Ishikawa (cell line): ENCODE measurements around the gene RAC2.
A peak's percentile ranks its signal among the peaks of the same experiment; 100 is the strongest.

Experiments
- CEBPB ChIP-seq: IDR thresholded peaks from 2 replicates; pipeline ENCODE4 v1.6.1; 2012
- CREB1 ChIP-seq: IDR thresholded peaks from 2 replicates; pipeline ENCODE4 v1.6.1; 2012; ENCODE audit warnings: low read depth
- EGR1 ChIP-seq: IDR thresholded peaks from 2 replicates; pipeline ENCODE4 v1.6.1; 2012
- EP300 ChIP-seq: IDR thresholded peaks from 2 replicates; pipeline ENCODE4 v1.6.1; 2012; ENCODE audit warnings: borderline replicate concordance
- FOXM1 ChIP-seq: IDR thresholded peaks from 2 replicates; pipeline ENCODE4 v1.6.1; 2012; ENCODE audit warnings: low read depth, borderline replicate concordance
- NFIC ChIP-seq: IDR thresholded peaks from 2 replicates; pipeline ENCODE4 v1.6.1; 2012
- RAD21 ChIP-seq: IDR thresholded peaks from 2 replicates; pipeline ENCODE4 v1.6.1; 2012; ENCODE audit warnings: low read depth
- TAF1 ChIP-seq: IDR thresholded peaks from 2 replicates; pipeline ENCODE4 v1.6.1; 2012; ENCODE audit warnings: low read depth, mild to moderate bottlenecking
- TCF12 ChIP-seq: IDR thresholded peaks from 2 replicates; pipeline ENCODE4 v1.6.1; 2012; ENCODE audit warnings: low read depth
- TEAD4 ChIP-seq: IDR thresholded peaks from 2 replicates; pipeline ENCODE4 v1.6.1; 2012
- YY1 ChIP-seq: IDR thresholded peaks from 2 replicates; pipeline ENCODE4 v1.6.1; 2012; ENCODE audit warnings: low read depth
- ZBTB7A ChIP-seq: IDR thresholded peaks from 2 replicates; pipeline ENCODE4 v1.6.1; 2012; ENCODE audit warnings: low read depth
- TF ChIP-seq, protein P1 (sequence below): IDR thresholded peaks from 2 replicates; pipeline ENCODE4 v1.6.1; 2012; ENCODE audit warnings: low read depth, mild to moderate bottlenecking
- TF ChIP-seq, protein P2 (sequence below): IDR thresholded peaks from 2 replicates; pipeline ENCODE4 v1.6.1; 2012
- TF ChIP-seq, protein P3 (sequence below): IDR thresholded peaks from 2 replicates; pipeline ENCODE4 v1.6.1; 2012

RAC2 gene

DNA sequence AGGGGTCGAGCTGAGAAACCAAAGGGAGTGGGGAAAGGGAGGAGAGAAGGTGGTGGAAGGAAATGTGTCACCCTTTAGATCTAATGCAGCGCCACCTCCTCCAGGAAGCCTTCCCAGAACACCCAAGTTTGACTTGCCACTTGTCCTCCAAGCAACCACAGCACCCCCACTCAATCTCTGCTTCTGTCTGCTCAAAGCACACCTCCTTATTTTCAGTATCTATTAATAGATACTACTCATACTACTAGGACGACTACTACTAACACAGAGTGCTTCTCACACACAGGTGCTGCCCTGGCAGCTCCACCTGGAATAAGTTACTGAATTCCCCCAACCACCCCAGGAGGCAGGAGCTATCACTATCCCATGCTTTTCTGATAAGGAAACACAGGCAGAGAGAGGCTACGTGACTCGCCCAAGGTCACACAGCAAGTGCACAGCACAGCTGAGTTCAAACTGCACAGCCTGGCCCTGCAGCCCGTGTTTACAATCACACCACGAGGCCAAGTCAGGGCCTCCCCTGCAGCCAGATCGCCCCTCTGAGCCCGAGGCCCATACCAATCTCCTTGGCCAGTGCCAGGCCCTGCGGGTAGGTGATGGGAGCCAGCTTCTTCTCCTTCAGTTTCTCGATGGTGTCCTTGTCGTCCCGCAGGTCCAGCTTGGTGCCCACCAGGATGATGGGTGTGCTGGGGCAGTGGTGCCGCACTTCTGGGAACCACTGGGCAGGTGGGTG, 13.2 kb downstream of the RAC2 start:
- TF ChIP-seq NFIC (no peak), ZBTB7A (no peak), YY1 (no peak), TAF1 (no peak), EGR1 (no peak), EP300 (no peak), TEAD4 (no peak), TCF12 (no peak), FOXM1 (no peak), CREB1 (no peak)
- TF ChIP-seq, protein P1, sequence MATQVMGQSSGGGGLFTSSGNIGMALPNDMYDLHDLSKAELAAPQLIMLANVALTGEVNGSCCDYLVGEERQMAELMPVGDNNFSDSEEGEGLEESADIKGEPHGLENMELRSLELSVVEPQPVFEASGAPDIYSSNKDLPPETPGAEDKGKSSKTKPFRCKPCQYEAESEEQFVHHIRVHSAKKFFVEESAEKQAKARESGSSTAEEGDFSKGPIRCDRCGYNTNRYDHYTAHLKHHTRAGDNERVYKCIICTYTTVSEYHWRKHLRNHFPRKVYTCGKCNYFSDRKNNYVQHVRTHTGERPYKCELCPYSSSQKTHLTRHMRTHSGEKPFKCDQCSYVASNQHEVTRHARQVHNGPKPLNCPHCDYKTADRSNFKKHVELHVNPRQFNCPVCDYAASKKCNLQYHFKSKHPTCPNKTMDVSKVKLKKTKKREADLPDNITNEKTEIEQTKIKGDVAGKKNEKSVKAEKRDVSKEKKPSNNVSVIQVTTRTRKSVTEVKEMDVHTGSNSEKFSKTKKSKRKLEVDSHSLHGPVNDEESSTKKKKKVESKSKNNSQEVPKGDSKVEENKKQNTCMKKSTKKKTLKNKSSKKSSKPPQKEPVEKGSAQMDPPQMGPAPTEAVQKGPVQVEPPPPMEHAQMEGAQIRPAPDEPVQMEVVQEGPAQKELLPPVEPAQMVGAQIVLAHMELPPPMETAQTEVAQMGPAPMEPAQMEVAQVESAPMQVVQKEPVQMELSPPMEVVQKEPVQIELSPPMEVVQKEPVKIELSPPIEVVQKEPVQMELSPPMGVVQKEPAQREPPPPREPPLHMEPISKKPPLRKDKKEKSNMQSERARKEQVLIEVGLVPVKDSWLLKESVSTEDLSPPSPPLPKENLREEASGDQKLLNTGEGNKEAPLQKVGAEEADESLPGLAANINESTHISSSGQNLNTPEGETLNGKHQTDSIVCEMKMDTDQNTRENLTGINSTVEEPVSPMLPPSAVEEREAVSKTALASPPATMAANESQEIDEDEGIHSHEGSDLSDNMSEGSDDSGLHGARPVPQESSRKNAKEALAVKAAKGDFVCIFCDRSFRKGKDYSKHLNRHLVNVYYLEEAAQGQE, result no peak
- TF ChIP-seq, protein P2, sequence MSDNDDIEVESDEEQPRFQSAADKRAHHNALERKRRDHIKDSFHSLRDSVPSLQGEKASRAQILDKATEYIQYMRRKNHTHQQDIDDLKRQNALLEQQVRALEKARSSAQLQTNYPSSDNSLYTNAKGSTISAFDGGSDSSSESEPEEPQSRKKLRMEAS, result no peak
- TF ChIP-seq, protein P3, sequence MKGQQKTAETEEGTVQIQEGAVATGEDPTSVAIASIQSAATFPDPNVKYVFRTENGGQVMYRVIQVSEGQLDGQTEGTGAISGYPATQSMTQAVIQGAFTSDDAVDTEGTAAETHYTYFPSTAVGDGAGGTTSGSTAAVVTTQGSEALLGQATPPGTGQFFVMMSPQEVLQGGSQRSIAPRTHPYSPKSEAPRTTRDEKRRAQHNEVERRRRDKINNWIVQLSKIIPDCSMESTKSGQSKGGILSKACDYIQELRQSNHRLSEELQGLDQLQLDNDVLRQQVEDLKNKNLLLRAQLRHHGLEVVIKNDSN, result no peak

DNA sequence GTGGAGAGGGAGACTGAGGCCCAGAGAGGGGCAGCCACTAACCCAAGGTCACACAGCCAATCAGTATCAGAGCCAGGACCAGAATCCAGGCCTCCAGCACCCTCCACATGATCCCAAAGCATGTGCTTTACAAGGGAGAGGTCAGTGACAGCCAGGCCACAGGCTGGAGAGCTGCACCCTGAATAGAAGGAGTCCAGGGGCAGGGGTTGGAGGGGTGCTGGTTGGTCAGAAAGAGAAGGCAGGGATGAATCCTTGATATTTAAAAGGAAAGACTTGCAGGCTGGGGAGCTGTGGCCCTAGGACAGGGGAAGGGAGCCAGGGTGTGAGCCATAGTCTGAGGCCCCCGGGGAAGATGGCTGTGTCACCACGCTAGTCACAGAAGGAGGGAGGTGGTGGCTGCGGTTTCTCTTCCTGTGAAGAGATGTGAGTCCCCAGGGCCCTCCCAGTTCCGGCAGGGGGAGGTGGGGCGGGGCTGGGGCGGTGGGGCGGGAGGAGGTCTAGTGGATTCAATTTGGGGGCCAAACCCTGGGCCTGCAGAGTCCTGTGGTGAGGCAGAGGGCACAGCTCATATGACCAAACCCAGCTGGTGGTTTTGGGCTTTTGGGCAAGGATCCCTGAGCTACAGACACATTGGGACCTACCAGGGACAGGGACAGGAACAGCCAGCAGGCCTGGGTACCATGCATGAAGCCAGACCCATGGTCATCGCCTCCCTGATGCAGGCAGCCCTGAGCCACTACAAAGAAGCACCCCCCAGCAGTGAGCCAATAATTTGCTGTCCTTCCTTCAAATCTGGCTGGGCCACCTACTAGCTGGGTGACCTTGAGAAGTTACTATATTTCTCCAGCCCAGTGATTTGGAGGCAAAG, 14.0 kb downstream of the RAC2 start:
- TF ChIP-seq TCF12 (no peak), ZBTB7A (no peak), TEAD4 (no peak), CREB1 (no peak), YY1 (no peak), EGR1 (no peak), NFIC (no peak), TAF1 (no peak), CEBPB (no peak), FOXM1 (no peak), EP300 (no peak), RAD21 (no peak)
- TF ChIP-seq, protein P3, result no peak
- TF ChIP-seq, protein P2, result no peak

DNA sequence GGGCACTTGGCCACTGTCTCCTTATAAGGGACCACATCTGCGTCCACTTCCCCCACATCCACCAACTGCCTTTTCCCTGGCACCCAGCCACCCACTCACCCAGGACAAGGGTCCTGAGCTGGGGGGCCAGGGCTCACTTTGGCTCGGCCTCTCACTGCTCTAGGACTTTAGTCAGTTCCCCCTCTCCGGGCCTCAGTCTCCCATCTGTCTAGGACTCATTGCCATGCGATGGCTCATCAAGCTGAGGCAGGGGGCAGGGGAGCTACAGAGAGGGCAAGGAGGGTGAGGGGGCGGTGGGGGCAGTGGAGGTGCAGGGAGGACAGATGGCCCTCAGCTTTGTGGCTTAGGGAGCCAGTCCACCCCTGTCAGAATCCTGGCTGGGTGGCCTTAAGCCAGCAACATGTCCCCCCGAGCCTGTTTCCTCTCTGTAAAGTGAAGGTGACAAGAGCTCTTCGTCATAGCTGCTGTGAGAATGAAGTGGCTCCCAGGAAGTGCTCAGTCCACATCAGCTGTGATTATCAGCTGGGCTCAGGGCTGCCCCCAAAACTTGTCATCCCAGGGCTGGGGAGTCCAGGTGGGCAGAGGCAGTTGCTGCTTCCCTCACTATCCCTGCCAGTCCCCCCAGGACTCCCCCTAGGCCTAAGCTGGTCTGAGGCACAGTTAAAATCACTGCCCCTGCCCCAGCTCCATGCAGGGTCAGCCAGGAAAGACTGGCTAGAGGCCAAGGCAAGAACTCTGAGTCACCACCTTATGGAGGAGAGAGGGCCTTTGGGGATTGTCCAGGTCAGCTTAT, 14.9 kb downstream of the RAC2 start:
- TF ChIP-seq TEAD4 (no peak), TCF12 (no peak), NFIC (peak; percentile 59)

DNA sequence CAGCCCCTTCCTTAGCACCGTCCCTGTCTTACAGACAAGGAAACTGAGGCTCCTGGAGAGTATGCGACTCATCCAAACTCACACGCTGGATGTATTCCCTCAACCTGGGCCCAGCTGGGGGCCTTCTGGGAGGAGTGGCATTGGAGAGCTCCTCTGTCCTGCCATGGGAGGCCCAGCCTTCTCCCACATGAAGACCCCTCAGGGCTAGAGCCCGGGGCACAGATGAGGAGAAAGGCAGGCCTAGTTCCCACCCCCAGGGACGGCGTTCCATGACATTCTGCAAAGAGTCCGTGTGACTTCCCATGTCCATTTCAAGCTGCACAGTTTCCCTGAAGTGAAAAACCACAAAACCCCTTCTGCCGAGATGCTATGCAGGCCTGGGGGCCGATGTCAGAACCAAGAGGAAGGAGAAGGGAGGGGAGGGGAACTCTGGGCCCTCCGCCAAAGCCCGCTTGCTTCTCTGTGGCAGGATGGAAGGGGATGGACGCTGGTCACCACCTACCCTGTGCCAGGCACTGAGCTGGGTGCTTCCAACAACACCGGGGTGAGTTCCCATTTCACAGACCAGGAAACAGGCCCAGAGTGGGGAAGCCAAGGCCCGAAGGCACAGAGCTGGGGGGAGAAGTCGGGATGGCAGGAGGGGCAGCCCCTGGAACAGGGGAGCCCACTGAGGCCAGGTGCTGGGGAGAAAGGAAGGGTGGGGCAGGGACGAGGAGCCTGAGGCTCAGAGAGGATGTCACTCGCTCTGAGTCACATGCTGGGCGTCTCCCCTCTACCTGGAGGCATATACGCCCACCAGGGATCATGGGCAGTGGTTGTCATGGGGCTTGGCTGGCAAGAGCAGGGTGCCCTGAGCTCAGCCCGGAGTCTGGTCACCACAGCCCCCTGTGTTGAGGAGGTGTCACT, 15.7 kb downstream of the RAC2 start:
- TF ChIP-seq EGR1, result no peak
- no peak for TF ChIP-seq CREB1
- TF ChIP-seq, protein P3, result no peak
- no peak for TF ChIP-seq CEBPB
- TF ChIP-seq, protein P1, result no peak
- no peak for TF ChIP-seq TEAD4
- no peak for TF ChIP-seq TAF1
- TF ChIP-seq EP300, result no peak
